Measurements from ENCODE around the gene SYNE1. TPM values are rescaled to one million over a fixed set of nuclear protein-coding genes. Genes with fewer than 3 reads are reported as not detected.

The SYNE1 gene
- total and polyA plus RNA-seq, 2 of the 8 experiments (the other 6 are each of a cell fraction or from before 2014, with no cell fraction given): 2.8 to 5.5 TPM

GRCh38 chr6:152071843-152072242, 565.3 kb downstream of the SYNE1 start (continued):
- TF ChIP-seq, protein P1, sequence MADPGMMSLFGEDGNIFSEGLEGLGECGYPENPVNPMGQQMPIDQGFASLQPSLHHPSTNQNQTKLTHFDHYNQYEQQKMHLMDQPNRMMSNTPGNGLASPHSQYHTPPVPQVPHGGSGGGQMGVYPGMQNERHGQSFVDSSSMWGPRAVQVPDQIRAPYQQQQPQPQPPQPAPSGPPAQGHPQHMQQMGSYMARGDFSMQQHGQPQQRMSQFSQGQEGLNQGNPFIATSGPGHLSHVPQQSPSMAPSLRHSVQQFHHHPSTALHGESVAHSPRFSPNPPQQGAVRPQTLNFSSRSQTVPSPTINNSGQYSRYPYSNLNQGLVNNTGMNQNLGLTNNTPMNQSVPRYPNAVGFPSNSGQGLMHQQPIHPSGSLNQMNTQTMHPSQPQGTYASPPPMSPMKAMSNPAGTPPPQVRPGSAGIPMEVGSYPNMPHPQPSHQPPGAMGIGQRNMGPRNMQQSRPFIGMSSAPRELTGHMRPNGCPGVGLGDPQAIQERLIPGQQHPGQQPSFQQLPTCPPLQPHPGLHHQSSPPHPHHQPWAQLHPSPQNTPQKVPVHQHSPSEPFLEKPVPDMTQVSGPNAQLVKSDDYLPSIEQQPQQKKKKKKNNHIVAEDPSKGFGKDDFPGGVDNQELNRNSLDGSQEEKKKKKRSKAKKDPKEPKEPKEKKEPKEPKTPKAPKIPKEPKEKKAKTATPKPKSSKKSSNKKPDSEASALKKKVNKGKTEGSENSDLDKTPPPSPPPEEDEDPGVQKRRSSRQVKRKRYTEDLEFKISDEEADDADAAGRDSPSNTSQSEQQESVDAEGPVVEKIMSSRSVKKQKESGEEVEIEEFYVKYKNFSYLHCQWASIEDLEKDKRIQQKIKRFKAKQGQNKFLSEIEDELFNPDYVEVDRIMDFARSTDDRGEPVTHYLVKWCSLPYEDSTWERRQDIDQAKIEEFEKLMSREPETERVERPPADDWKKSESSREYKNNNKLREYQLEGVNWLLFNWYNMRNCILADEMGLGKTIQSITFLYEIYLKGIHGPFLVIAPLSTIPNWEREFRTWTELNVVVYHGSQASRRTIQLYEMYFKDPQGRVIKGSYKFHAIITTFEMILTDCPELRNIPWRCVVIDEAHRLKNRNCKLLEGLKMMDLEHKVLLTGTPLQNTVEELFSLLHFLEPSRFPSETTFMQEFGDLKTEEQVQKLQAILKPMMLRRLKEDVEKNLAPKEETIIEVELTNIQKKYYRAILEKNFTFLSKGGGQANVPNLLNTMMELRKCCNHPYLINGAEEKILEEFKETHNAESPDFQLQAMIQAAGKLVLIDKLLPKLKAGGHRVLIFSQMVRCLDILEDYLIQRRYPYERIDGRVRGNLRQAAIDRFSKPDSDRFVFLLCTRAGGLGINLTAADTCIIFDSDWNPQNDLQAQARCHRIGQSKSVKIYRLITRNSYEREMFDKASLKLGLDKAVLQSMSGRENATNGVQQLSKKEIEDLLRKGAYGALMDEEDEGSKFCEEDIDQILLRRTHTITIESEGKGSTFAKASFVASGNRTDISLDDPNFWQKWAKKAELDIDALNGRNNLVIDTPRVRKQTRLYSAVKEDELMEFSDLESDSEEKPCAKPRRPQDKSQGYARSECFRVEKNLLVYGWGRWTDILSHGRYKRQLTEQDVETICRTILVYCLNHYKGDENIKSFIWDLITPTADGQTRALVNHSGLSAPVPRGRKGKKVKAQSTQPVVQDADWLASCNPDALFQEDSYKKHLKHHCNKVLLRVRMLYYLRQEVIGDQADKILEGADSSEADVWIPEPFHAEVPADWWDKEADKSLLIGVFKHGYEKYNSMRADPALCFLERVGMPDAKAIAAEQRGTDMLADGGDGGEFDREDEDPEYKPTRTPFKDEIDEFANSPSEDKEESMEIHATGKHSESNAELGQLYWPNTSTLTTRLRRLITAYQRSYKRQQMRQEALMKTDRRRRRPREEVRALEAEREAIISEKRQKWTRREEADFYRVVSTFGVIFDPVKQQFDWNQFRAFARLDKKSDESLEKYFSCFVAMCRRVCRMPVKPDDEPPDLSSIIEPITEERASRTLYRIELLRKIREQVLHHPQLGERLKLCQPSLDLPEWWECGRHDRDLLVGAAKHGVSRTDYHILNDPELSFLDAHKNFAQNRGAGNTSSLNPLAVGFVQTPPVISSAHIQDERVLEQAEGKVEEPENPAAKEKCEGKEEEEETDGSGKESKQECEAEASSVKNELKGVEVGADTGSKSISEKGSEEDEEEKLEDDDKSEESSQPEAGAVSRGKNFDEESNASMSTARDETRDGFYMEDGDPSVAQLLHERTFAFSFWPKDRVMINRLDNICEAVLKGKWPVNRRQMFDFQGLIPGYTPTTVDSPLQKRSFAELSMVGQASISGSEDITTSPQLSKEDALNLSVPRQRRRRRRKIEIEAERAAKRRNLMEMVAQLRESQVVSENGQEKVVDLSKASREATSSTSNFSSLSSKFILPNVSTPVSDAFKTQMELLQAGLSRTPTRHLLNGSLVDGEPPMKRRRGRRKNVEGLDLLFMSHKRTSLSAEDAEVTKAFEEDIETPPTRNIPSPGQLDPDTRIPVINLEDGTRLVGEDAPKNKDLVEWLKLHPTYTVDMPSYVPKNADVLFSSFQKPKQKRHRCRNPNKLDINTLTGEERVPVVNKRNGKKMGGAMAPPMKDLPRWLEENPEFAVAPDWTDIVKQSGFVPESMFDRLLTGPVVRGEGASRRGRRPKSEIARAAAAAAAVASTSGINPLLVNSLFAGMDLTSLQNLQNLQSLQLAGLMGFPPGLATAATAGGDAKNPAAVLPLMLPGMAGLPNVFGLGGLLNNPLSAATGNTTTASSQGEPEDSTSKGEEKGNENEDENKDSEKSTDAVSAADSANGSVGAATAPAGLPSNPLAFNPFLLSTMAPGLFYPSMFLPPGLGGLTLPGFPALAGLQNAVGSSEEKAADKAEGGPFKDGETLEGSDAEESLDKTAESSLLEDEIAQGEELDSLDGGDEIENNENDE (IDR thresholded peaks at IDR 0.05; ENCODE audit: insufficient replicate concordance, low read length): no peak
- TF ChIP-seq TAF1 (IDR thresholded peaks at IDR 0.05; ENCODE audit: low read depth, low read length): no peak
- no peak for TF ChIP-seq SIX5 (IDR thresholded peaks at IDR 0.05; ENCODE audit: low read depth, low read length)
- no peak for TF ChIP-seq CREB1 (IDR thresholded peaks at IDR 0.05)
- no peak for TF ChIP-seq POLR2A (IDR thresholded peaks at IDR 0.05; ENCODE audit: control extremely low read depth in 1 of 2, low read depth in 2 of 2, low read length in 2 of 2)
- TF ChIP-seq BRCA1 (IDR thresholded peaks at IDR 0.05; ENCODE audit: low read depth, low read length): no peak
- no peak for TF ChIP-seq JUND (IDR thresholded peaks at IDR 0.05; ENCODE audit: low read length)
- no peak for TF ChIP-seq RNF2 (IDR thresholded peaks at IDR 0.05; ENCODE audit: borderline replicate concordance, low read depth, low read length, missing control alignments, poor library complexity, severe bottlenecking)
- TF ChIP-seq CEBPB (IDR thresholded peaks at IDR 0.05; ENCODE audit: low read depth, low read length): no peak
- TF ChIP-seq RBBP5 (IDR thresholded peaks at IDR 0.05; ENCODE audit: borderline replicate concordance, low read depth, low read length): no peak
- TF ChIP-seq SP4 (IDR thresholded peaks at IDR 0.05; ENCODE audit: low read length): no peak
- TF ChIP-seq, protein P2, sequence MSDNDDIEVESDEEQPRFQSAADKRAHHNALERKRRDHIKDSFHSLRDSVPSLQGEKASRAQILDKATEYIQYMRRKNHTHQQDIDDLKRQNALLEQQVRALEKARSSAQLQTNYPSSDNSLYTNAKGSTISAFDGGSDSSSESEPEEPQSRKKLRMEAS (IDR thresholded peaks at IDR 0.05): no peak
- TF ChIP-seq EP300 (IDR thresholded peaks at IDR 0.05; ENCODE audit: borderline replicate concordance in 1 of 2, low read depth in 2 of 2, low read length in 2 of 2): no peak

Data from H1 (cell line).